Activated naive CD8-positive, alpha-beta T cell treated with anti-CD3 and anti-CD28 coated beads, Interleukin-2, amount 50 U/mL, for 16 hours (primary cell): ENCODE results near the gene LCE6A.

Source experiments
- DNase-seq: peaks from one replicate; pipeline ENCODE4 v3.0.0-alpha.2; 2020; ENCODE audit warnings: low read depth, low spot score

Gene LCE6A

DNA sequence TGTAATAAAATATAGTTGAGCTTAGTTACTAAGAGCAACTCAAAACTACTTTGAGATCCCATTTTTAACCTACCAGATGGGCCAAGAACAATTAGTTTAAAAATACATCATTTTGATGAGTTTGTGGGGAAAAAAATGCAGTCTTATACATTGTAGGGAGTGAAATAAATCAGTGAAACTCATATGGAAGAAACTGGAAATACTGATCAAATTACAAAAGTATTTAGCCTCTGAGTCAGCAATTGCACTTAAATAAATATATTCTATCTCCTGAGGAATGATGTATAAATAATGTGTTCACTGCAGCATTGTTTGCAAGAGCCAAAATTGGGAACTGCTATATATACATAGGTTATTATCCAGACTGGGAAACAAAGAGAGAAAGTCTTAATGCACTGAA is 30.8 kb downstream of the LCE6A start:
- DNase-seq, result no peak

DNA sequence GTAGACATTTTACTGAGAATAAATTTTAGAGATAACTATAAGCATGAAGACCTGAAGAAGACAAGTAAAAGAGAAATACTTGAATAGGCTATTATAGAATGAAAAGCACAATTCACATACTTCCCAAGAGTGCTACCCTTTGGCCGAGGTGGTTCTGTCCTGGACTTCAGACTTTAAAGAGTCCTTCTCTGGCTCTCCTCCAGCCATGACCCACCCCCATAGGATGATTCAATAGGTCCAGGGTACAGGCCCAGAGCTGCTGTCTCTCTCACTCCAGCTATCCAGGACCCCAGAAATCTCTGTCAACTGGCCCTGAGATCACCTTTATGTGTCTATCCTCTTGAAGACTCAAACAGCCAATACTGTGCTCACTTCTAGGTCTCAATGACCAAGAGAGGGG is 34.2 kb downstream of the LCE6A start:
- DNase-seq, result no peak

DNA sequence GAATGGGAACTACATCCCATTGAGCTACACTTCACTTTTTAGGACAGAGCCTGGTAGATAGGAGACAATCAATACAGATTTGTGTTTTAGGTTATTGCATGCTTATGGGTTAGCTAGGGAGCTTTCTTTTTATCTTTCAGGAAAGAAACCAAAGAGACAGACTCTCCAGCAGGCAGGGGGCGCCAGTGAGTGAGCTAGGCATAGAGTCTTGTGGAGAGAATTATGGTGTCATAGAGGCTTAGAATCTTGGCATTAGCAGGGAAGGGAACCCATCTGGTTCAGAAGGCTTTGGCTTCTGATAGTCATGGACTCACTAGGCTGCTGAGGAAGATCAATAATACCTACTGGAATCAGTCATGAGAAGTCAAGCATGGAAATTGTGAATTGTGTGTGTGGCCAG is 35.4 kb downstream of the LCE6A start, which contains the start of gene SMCP:
Gene SMCP, plus strand, starts transcription at position 281 of the 400 bp plus-strand sequence. CDS start 6,101 bp downstream, outside the sequence.
- no peak for DNase-seq

DNA sequence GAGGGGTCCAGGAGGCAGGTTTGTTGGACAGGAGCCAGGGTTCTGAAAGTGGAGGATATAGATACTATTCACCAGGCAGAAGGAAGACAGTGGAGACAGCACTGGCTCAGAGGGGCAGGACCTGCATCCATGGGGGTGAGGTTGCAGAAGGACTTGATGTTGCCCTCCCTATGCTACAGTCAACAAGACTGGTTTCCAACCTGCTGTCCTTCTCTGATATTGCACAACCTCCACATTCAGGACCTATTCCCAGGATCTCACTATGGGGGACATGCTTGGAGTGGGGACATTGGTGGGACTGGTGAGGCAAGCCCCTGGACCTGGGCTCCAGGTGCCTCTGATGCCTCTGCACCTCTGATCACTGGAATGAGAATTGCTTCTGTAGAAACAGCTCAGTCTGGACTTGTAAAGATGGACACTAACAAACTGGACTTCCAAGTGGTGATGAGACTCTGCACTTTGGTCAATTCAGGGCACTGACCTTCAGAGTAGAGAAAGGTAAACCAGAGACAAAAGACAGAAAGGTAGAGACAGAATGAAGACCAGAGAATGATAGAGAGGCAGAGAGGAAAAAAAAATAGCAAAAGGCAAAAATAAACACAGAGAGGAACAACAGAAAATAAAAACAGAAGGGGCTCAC is 37.0 kb downstream of the LCE6A start:
- DNase-seq, result no peak

DNA sequence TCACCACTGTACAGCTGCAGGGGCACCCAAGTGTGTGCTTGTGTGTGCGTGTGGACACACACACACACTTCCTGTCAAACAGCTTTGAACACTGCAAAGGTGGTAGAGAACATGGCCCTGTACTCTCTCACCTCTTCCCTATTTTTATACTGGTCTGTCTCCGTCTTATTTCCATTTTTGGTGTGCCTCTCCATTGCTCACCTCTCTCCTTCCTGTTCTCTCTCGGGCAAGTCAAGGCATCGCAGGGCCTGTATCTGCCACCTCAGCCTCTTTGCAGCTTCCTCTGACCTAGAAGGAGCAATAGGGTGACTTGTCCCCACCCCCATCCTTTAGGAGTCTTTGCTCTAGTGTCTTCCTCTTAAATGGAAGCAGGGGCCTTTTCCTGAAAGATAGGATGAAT is 37.7 kb downstream of the LCE6A start:
- DNase-seq, result no peak

DNA sequence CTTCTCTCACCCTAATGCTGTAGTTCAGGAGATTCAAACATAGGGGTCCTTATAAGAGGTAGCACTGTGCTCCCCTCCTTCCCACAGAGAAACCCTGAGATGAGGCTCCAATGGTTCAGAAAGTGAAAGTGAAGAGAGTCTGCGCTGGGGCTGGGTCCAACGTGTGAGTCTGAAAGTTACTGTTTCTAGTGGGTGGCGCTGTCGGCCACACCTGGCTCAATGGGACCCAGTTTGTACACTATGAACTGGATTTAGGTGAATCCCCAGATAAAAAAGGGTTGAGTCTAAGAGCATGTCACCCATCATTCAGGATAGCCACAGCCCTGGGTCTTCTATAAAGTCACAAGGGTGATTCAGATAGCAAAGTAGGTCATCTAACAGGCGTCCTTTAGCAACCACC is 38.3 kb downstream of the LCE6A start:
- DNase-seq, result no peak

DNA sequence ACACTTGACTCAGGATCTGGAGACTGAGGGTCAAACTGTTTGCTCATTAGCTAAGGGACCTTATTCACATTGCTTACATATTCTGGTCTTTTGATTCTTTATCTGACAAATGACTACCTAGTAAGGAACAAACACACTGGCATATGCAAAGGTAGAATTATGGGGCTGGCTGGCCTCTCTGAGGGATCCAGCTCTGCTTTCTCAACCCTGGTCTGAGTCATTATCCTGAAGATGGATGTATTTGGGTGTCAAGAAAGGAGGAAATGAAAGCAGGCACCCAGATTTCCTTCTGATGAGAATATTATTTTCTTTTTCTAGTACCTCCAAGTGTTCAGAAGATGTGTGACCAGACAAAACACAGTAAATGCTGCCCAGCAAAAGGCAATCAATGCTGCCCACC is 41.4 kb downstream of the LCE6A start:
- DNase-seq, result no peak

DNA sequence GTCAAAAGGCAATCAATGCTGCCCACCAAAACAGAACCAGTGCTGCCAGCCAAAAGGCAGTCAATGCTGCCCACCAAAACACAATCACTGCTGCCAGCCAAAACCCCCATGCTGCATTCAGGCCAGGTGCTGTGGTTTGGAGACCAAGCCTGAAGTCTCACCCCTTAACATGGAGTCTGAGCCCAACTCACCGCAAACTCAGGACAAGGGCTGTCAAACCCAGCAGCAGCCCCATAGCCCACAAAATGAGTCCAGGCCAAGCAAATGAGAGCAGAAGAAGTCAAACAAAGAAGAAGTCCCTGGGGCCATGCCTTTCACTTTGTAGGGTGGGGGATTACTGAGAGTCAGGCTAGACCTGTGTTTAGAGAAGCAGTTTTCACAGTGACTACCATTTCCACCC is 41.9 kb downstream of the LCE6A start:
- no peak for DNase-seq

DNA sequence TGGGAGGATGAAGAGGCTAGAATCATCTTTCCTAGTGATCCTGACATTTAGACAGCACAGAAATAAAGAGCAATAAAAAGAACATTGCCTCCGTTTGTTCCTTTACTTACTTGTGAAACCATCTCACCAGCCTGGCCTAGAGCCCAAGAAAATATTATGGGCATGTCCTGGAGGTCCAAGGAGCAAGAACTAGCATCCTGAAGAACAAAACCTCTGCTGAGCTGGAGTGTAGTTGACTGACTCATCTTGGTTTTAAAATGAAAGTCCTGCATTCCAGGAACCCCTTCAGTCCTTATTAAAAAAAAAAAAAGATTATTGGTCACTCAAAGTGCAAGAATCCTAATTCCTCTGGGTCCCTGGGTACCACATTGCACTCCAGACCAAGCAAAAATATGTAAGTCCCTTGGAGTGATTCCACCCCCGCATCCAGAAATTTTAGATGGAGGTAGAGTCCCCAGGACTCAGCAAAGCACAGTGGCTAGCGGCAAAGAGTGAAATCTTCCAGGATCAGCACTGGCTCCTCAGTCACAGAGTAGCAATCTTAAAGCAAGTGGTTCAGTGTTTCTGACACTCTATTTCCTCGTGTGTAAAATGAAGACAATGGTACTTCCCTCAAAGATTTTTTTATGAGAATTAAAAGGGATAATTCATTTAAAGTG is 42.4 kb downstream of the LCE6A start:
- DNase-seq, result no peak

DNA sequence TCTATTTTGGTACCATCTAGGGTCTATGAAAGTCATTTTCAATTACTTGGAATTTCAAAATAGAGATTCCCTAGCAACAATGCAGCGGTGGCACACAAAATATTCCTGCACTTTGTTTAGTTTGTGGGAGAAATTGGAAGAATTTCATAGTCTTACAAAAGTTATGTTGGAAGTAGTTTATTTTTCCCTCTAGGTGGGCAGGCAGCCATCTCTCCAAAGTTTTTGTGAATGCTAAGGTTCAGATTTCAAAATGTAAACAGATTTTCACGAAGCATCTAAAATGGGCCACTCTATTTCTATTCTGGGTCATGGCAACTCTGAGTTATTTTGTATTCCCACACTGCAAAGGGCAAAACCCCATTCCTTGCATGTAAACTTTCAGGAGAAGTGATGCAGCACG is 43.4 kb downstream of the LCE6A start:
- no peak for DNase-seq

DNA sequence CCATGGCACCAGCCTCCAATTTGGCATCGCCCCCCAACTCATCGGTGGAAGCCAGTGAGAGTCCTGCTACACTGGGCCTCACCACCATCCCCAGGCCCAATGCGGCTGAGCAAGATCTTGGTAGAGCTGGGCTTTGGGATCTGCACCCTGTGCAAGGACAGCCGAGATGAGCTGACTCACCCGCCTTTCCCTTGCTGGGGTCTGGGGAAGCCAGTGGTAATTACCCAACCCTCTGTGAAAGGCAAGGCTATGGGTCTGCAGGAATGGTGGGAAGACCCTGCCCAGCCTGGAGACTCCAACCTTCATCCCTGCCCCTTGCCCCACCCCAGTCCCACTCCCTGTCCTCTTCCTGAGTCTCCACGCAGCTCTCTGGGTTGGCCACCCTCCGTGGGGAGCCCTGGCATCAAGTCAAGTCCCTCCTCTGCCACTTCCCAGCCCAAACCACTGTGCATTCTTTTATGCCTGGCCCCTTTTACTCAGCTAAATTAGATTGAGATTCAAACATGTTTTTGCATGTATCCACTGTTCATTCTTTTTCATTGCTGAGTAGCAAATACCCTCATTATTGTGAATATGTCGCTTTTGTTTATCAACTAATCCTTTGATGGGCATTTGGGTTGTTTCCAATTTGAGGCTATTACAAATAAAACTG is 44.2 kb downstream of the LCE6A start:
- no peak for DNase-seq

DNA sequence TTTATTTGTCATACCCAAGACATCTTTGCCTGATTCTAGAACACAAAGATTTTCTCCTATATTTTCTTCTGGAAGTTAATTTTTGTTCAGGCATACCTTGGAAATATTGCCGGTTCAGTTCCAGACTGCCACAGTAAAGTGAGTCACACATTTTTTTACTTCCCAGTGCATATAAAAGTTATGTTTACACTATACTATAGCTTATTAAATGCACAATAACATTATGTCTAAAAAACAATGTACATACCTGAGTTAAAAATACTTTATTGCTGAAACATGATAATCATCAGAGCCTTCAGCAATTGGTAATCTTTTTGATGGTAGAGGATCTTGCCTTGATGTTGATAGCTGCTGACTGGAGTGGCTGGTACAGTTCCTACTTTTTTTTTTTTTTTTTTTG is 45.5 kb downstream of the LCE6A start:
- no peak for DNase-seq
